Central memory CD8-positive, alpha-beta T cell (primary cell): ENCODE data around the gene KLHL21.

Experiments
- ATAC-seq: fragments of 150-1000 bp; cut with Tn5 transposase; replicated peaks from 2 replicates; pipeline ENCODE4 v1.10.0; 2022; ENCODE audit warnings: mild to moderate bottlenecking, moderate FRiP score, moderate number of reproducible peaks; ENCODE audit not compliant: poor library complexity, severe bottlenecking; ENCODE audit errors: extremely low read depth
- DNase-seq, 2 donors: peaks; one replicate each; pipeline ENCODE4 v3.0.0; 2021; ENCODE audit warnings: low spot score in 2 of 2
- H3K27ac Mint-ChIP-seq: one replicate; pipeline ENCODE4 v1.8.0; 2022; ENCODE audit warnings: low read depth, mild to moderate bottlenecking, moderate library complexity, mixed read lengths
- H3K27me3 Mint-ChIP-seq: one replicate; pipeline ENCODE4 v1.8.0; 2022; ENCODE audit warnings: mixed read lengths
- H3K36me3 Mint-ChIP-seq: one replicate; pipeline ENCODE4 v1.8.0; 2022; ENCODE audit warnings: mild to moderate bottlenecking, moderate library complexity, mixed read lengths; ENCODE audit not compliant: insufficient read depth
- H3K4me1 Mint-ChIP-seq: one replicate; pipeline ENCODE4 v1.8.0; 2022; ENCODE audit warnings: mixed read lengths
- H3K4me3 Mint-ChIP-seq: one replicate; pipeline ENCODE4 v1.8.0; 2022; ENCODE audit warnings: mild to moderate bottlenecking, moderate library complexity, mixed read lengths
- H3K9me3 Mint-ChIP-seq: one replicate; pipeline ENCODE4 v1.8.0; 2022; ENCODE audit warnings: mixed read lengths

Gene KLHL21

DNA sequence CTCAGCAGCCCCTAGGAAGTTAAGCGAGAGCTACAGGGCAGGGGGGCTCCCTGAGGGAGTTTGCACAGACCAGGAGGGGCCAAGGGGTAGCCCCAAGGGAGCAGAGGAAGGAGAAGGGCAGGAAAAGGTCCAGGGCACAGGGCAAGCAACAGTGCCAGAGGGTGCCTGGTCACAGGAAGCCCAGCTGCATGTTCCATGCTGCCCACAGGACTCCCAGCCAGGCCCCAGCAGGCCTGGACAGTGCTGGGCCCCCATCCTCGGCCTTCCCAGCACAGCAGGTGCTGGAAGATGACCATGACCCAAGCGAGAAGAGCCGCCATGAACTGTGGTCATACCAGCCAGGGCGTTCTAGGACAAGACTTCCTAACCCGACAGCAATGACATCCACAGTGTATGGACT lies 11.0 kb downstream of the KLHL21 start:
- H3K4me3 Mint-ChIP-seq, result no peak overlapping the region
- peaks cover 34% of the 10 kb centered on the region for H3K36me3 Mint-ChIP-seq
- H3K4me1 Mint-ChIP-seq, result peaks cover 13% of the 10 kb centered on the region

DNA sequence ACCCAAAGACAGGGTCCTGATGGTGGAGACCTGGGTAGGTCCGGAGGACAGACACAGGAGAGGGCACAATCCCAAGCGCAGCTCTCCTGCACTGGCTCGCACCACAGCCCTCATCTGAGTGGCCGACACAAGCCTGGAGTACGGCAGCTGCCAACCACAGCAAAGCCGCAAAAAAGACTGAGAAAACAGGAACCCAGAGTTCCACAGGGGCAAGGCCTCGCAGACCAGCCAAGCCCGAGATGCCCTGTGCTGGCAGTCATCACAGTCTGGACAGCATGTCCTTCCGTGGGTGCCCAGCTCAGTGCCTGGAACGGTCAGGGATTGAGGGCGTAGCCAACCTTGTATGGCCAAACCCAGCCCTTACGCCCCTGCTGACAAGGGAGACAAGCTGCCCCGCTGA lies 11.4 kb downstream of the KLHL21 start:
- ATAC-seq, result no peak
- H3K36me3 Mint-ChIP-seq, result peaks cover 30% of the 10 kb centered on the region
- DNase-seq, result no peak
- H3K9me3 Mint-ChIP-seq, result no peaks in the 10 kb centered on the region
- H3K27ac Mint-ChIP-seq, result peak overlapping the region; percentile 25
- peaks cover 13% of the 10 kb centered on the region for H3K4me1 Mint-ChIP-seq
- H3K27me3 Mint-ChIP-seq, result no peaks in the 10 kb centered on the region
- H3K4me3 Mint-ChIP-seq, result no peak overlapping the region

More for the DNA sequence above, 11.0 kb downstream of the KLHL21 start:
- DNase-seq (no peak), ATAC-seq (no peak)
- Mint-ChIP-seq H3K9me3 (no peaks in the 10 kb centered on the region), H3K27ac (peak overlapping the region; percentile 25), H3K27me3 (no peaks in the 10 kb centered on the region)

DNA sequence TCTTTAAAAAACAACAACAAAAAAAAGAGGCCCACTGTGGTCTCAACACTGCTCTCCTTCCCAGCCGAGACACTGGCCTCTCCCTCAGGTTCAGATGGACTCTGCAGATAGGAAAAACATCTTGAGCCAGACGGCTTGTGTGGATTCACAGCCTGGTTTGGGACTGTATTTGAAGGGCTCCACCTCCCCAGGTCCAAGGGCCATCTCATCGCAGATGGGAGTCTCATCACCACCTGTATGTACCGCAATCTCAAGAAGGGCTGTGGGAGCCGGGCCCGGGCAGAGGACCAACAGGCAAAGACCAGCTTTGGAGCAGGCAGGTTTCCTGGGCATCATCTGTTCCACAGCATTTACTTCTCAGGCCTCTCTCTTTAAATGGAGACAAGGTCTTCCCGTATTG lies 12.6 kb downstream of the KLHL21 start:
- H3K4me1 Mint-ChIP-seq, result peaks cover 5% of the 10 kb centered on the region

DNA sequence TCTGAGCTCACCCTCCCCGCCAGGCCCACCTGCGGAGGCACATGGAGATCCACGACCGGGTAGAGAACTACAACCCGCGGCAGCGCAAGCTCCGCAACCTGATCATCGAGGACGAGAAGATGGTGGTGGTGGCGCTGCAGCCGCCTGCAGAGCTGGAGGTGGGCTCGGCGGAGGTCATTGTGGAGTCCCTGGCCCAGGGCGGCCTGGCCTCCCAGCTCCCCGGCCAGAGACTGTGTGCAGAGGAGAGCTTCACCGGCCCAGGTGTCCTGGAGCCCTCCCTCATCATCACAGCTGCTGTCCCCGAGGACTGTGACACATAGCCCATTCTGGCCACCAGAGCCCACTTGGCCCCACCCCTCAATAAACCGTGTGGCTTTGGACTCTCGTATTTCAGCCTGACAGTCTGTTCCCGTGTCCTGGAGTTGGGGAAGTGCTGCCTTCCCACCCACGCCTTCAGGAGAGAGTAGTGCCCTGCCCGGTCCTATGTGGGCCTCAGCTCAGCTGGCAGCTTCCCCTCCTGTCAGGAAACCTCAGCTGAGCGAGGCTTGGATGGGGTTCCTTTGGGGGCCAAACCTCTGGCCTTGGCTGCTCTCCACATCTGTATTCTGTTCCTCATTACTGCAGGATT lies 13.7 kb downstream of the KLHL21 start:
- peaks cover 19% of the 10 kb centered on the region for H3K36me3 Mint-ChIP-seq
- H3K4me1 Mint-ChIP-seq, result peaks cover 12% of the 10 kb centered on the region
- H3K9me3 Mint-ChIP-seq, result no peaks in the 10 kb centered on the region
- no peak overlapping the region for H3K27ac Mint-ChIP-seq
- no peaks in the 10 kb centered on the region for H3K27me3 Mint-ChIP-seq
- ATAC-seq (no peak), DNase-seq (no peak)
- no peak overlapping the region for H3K4me3 Mint-ChIP-seq

More for the DNA sequence above, 12.6 kb downstream of the KLHL21 start:
- no peaks in the 10 kb centered on the region for H3K9me3 Mint-ChIP-seq
- no peak for ATAC-seq
- H3K27me3 Mint-ChIP-seq, result no peaks in the 10 kb centered on the region
- peaks cover 21% of the 10 kb centered on the region for H3K36me3 Mint-ChIP-seq
- no peak overlapping the region for H3K27ac Mint-ChIP-seq
- H3K4me3 Mint-ChIP-seq, result no peak overlapping the region
- no peak for DNase-seq

DNA sequence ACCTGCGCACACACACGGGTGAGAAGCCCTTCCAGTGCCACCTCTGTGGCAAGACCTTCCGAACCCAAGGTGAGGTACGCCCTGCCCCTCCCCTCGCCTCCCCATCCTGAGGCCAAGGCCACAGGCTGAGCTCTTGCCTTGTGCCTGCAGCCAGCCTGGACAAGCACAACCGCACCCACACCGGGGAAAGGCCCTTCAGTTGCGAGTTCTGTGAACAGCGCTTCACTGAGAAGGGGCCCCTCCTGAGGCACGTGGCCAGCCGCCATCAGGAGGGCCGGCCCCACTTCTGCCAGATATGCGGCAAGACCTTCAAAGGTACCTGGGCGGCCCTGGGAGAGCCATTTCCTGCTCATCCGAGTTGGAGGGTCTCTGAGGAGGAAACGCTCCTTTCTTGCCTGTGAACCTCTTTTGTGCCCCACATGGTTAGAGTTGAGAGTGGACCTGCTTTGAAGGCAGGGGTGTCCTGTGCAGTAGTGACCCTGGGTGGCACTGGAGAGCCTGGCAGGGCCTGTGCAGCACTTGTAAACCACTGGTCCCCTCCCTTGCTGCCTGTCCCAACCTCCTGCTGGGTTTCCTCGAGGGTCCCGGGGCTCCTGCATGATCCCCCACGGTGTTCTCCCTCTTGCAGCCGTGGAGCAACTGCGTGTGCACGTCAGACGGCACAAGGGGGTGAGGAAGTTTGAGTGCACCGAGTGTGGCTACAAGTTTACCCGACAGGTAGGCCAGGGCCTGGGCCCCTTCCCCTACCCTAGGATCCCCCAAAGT lies 14.4 kb downstream of the KLHL21 start:
- Mint-ChIP-seq H3K9me3 (no peaks in the 10 kb centered on the region), H3K27ac (no peak overlapping the region), H3K27me3 (no peaks in the 10 kb centered on the region), H3K36me3 (peaks cover 19% of the 10 kb centered on the region), H3K4me3 (no peak overlapping the region), H3K4me1 (peaks cover 12% of the 10 kb centered on the region)
- DNase-seq, result no peak
- no peak for ATAC-seq

DNA sequence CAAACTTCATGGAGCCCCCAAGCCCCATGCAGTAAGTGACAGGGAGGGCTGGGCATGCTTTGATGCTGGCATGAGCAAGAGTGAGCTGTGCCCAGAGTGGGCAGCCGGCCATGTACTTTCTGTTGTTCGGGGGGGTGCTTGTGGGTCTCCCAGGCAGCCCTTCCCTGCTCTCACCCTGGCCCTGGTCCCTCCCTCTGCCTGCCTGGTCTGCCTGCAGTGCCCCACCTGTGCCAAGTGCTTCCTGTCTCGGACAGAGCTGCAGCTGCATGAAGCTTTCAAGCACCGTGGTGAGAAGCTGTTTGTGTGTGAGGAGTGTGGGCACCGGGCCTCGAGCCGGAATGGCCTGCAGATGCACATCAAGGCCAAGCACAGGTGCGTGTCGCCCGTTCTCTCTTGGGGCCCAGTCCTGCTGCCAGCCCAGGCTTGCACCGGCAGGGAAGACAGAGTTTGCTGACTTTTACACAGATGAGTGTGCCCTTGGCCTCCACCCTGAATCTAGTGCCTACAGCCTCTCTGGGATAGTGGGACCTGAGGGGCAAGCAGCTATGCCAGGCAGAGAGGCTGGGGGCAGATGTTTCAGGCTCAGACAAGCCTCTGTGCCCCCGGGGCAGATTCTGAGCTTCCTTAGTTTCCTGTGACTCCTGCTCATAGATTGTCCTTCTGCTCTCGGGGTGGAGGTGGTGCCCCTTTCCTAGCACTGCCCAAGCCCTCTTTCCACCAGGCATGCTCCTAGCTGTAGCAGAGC lies 15.2 kb downstream of the KLHL21 start:
- H3K4me3 Mint-ChIP-seq, result no peak overlapping the region
- ATAC-seq, result no peak
- H3K9me3 Mint-ChIP-seq, result no peaks in the 10 kb centered on the region
- peaks cover 14% of the 10 kb centered on the region for H3K36me3 Mint-ChIP-seq
- peaks cover 14% of the 10 kb centered on the region for H3K4me1 Mint-ChIP-seq
- H3K27me3 Mint-ChIP-seq, result no peaks in the 10 kb centered on the region
- no peak overlapping the region for H3K27ac Mint-ChIP-seq
- DNase-seq, result no peak

DNA sequence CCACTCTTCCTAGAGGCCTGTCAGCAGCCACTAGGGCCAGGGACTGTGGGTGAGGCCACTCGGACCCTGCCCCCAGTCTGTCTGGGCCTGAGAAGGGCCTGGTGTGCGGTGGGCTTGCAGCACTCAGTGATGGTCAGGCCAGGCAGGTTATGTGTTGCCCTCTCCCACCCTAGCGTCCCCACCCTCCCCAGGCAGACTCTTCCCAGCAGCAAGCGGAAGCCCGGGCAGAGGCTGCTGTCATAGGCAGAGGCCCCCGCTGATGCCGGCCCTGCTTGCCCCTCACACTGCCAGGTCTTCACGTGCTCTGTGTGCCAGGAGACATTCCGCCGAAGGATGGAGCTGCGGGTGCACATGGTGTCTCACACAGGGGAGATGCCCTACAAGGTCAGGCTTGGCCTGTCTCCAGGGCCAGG lies 16.3 kb downstream of the KLHL21 start:
- Mint-ChIP-seq H3K27ac (no peak overlapping the region), H3K36me3 (peaks cover 15% of the 10 kb centered on the region), H3K27me3 (no peaks in the 10 kb centered on the region), H3K4me3 (no peak overlapping the region), H3K4me1 (peaks cover 23% of the 10 kb centered on the region), H3K9me3 (no peaks in the 10 kb centered on the region)
- DNase-seq (no peak), ATAC-seq (no peak)

DNA sequence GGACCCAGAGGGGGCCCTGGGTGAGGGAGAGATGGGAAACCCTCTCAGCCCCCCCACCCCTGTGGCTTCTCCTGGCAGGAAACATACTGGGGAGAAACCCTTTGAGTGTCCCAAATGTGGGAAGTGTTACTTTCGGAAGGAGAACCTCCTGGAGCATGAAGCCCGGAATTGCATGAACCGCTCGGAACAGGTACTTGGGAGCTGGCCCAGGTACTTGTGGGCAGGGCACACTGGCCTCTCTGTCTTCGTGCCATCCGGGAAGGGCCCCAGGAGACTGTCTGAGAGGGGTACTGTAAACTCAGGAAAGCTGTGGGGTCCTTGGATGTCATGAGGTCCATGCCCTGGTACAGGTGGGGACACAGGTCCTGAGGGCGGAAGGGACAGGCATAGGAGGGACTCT lies 16.8 kb downstream of the KLHL21 start:
- ATAC-seq (no peak), DNase-seq (no peak)
- Mint-ChIP-seq H3K36me3 (peaks cover 15% of the 10 kb centered on the region), H3K27ac (no peak overlapping the region), H3K9me3 (no peaks in the 10 kb centered on the region), H3K4me3 (no peak overlapping the region), H3K27me3 (no peaks in the 10 kb centered on the region), H3K4me1 (peaks cover 29% of the 10 kb centered on the region)

DNA sequence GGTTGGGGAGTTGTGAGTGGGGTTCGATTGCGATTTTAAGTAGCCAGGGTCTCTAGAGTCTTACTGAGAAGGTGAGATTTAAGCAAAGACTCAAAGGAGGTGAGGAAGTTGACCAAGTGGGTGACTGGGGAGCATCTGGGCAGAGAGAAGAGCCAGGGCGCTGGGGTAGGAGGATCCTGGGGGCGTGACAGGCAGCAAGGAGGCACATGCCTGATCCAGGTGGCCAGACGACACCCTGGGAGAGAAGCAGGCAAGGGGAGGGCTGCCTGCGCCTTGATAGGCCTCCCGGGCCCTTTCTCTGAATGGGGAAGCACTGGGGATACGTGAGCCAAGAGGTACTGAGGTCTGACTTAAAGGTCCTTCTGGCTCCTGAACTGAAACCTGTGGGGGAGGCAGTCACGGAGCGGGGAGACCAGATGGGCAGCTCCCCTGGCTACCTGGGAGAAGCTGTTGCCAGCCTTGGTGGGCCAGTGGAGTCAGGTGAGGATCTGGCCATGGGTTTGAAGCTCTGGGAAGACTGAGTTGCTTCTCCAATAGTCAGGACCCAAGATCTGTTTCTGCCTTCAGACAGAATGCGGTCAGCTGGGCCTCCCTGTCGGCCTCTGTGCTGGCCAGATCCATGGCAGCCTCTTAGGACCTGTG lies 17.5 kb downstream of the KLHL21 start:
- H3K27ac Mint-ChIP-seq, result peak overlapping the region; percentile 29
- H3K4me1 Mint-ChIP-seq, result peaks cover 35% of the 10 kb centered on the region
- no peak overlapping the region for H3K4me3 Mint-ChIP-seq
- peaks cover 18% of the 10 kb centered on the region for H3K36me3 Mint-ChIP-seq
- no peak for DNase-seq
- ATAC-seq, result no peak
- no peaks in the 10 kb centered on the region for H3K27me3 Mint-ChIP-seq
- H3K9me3 Mint-ChIP-seq, result no peaks in the 10 kb centered on the region

DNA sequence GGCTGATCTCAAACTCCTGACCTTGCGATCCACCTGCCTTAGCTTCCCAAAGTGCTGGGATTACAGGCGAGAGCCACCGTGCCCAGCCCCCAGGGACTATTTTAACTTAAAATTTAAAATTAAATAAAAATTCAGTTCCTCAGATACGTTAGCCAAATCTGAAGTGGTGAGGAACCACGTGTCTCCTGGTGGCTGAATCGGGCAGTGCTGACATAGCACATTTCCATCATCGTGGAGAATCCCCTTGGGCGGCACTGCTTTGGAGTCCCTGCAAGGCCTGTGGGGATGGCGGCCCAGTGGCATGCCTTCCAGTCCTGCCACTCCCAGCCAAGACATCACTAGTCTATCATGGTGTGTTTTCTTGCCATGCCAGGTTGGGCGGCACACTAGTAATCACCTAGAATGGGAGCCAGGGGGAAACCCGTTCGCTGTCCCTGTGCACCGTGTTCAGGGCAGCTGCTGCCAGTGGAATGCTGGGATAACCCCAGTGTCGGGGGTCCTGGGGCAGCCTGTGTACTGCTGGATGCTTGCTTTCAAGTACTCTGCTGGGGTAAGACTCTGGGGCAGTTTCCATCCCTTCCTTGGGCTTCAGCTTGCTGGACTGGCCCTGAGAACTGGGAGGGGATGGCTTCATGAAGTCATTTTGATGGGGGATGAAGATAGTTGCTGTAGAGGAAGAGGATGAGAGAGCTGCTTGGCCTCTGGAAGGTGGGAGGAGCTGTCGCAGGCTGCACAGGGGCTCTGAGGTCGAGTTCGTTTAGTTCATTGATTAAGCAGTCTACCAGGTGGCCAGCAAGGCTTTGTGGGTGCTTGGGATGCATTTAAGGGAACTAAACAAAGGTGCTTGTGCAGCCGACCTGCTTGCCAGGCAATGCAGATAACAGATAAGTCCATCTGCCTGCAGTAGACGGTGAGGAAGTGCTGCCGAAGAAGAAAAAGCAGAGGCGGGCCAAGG lies 18.3 kb downstream of the KLHL21 start:
- peaks cover 18% of the 10 kb centered on the region for H3K36me3 Mint-ChIP-seq
- no peak for DNase-seq
- H3K27me3 Mint-ChIP-seq, result no peaks in the 10 kb centered on the region
- H3K27ac Mint-ChIP-seq, result peak overlapping the region; percentile 29
- no peaks in the 10 kb centered on the region for H3K9me3 Mint-ChIP-seq
- no peak overlapping the region for H3K4me3 Mint-ChIP-seq
- peaks cover 43% of the 10 kb centered on the region for H3K4me1 Mint-ChIP-seq
- no peak for ATAC-seq

DNA sequence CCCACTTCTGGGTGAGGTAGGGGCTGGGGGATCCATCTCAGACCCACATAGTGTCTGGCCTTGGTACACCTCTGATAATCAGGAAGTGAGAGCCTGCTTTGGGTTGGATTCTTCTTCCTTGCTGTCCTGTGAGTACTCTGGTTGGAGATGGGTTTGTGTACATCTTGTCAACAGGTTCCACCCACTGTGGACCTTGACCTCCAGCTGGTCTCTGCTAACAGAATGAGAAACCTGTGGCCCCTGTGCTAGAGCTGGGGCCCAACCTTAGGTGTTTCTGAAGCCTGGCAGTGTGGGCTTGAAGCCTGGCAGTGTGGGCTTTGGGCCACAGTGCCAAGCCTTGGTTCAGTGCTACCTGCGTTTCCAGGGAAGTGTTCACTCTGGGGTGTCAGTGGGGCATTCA lies 20.3 kb downstream of the KLHL21 start:
- Mint-ChIP-seq H3K9me3 (no peaks in the 10 kb centered on the region), H3K4me1 (peaks cover 47% of the 10 kb centered on the region), H3K36me3 (peaks cover 12% of the 10 kb centered on the region), H3K27ac (peak overlapping the region; percentile 53), H3K27me3 (no peaks in the 10 kb centered on the region), H3K4me3 (peak overlapping the region; percentile 96)
- no peak for ATAC-seq
- no peak for DNase-seq
